GM23338 (cell line): ENCODE results near the gene GSG1L. TPM values are rescaled to one million over a fixed set of nuclear protein-coding genes. Genes with fewer than 3 reads are reported as not detected.

Source experiments
- ATAC-seq: fragments of 200-7000 bp; cut with Tn5 transposase; 3 replicates; pipeline ENCODE4 v1.9.1; 2020
- DNase-seq: peaks from one replicate; pipeline ENCODE4 v3.0.0-alpha.2; 2015; ENCODE audit warnings: low spot score
- H2AFZ ChIP-seq: fragments of 200-600 bp; sonication (generic); 2 replicates; pipeline ENCODE4 v1.8.0; 2016; ENCODE audit warnings: antibody characterized with exemption, mild to moderate bottlenecking, moderate library complexity
- H3F3A ChIP-seq: fragments of 200-600 bp; sonication (generic); replicated peaks from 2 replicates; pipeline ENCODE4 v1.8.0; 2017; ENCODE audit warnings: antibody characterized with exemption, mixed run types, low read depth
- H3K27ac ChIP-seq: fragments of 200-600 bp; sonication (generic); 2 replicates; pipeline ENCODE4 v1.6.1; 2016; ENCODE audit warnings: low read depth
- H3K27me3 ChIP-seq: fragments of 200-600 bp; sonication (generic); 2 replicates; pipeline ENCODE4 v1.8.0; 2016; ENCODE audit warnings: mild to moderate bottlenecking, mixed run types, moderate library complexity; ENCODE audit not compliant: insufficient read depth
- H3K36me3 ChIP-seq: fragments of 200-600 bp; sonication (generic); 2 replicates; pipeline ENCODE4 v1.8.0; 2016; ENCODE audit warnings: mild to moderate bottlenecking; ENCODE audit not compliant: insufficient read depth
- H3K4me1 ChIP-seq: fragments of 200-600 bp; sonication (generic); 2 replicates; pipeline ENCODE4 v1.8.0; 2016; ENCODE audit warnings: mild to moderate bottlenecking, moderate library complexity; ENCODE audit not compliant: insufficient read depth
- H3K4me2 ChIP-seq: fragments of 200-600 bp; sonication (generic); 2 replicates; pipeline ENCODE4 v1.7.1; 2017; ENCODE audit warnings: mixed run types
- H3K4me3 ChIP-seq: fragments of 200-600 bp; sonication (generic); 2 replicates; pipeline ENCODE4 v1.6.1; 2016; ENCODE audit warnings: mixed run types
- H3K79me2 ChIP-seq: fragments of 200-600 bp; sonication (generic); replicated peaks from 2 replicates; pipeline ENCODE4 v1.8.0; 2017; ENCODE audit warnings: mild to moderate bottlenecking; ENCODE audit not compliant: insufficient read depth
- H3K9me2 ChIP-seq: fragments of 200-600 bp; sonication (generic); 2 replicates; pipeline ENCODE4 v1.8.0; 2017; ENCODE audit not compliant: insufficient read depth
- H4K20me1 ChIP-seq: fragments of 200-600 bp; sonication (generic); replicated peaks from 2 replicates; pipeline ENCODE4 v1.8.0; 2017; ENCODE audit warnings: mild to moderate bottlenecking; ENCODE audit not compliant: insufficient read depth
- H3K27ac Mint-ChIP-seq: 2 replicates; pipeline ENCODE4 v1.8.0; 2020; ENCODE audit warnings: inconsistent platforms, mild to moderate bottlenecking, moderate library complexity, mixed read lengths
- H3K27me3 Mint-ChIP-seq: 3 replicates; pipeline ENCODE4 v1.8.0; 2022; ENCODE audit warnings: low read depth, mild to moderate bottlenecking, moderate library complexity, mixed read lengths, inconsistent platforms; ENCODE audit not compliant: insufficient read depth, poor library complexity
- H3K36me3 Mint-ChIP-seq: 3 replicates; pipeline ENCODE4 v1.8.0; 2021; ENCODE audit warnings: low read depth, mild to moderate bottlenecking, inconsistent platforms, moderate library complexity, mixed read lengths
- H3K4me1 Mint-ChIP-seq: 3 replicates; pipeline ENCODE4 v1.8.0; 2020; ENCODE audit warnings: mild to moderate bottlenecking, inconsistent platforms, mixed read lengths
- H3K4me3 Mint-ChIP-seq: 3 replicates; pipeline ENCODE4 v1.8.0; 2021; ENCODE audit warnings: moderate library complexity, mild to moderate bottlenecking, inconsistent platforms, mixed read lengths
- H3K9me3 Mint-ChIP-seq: 3 replicates; pipeline ENCODE4 v1.8.0; 2020; ENCODE audit warnings: moderate library complexity, mild to moderate bottlenecking, inconsistent platforms, mixed read lengths
- CREB1 ChIP-seq: fragments of 250-450 bp; sonication (Bioruptor Pico); IDR thresholded peaks from 2 replicates; pipeline ENCODE4 v1.5.0; 2020; ENCODE audit warnings: low read depth, mild to moderate bottlenecking, moderate library complexity
- EZH2 ChIP-seq: fragments of 200-600 bp; sonication (generic); IDR thresholded peaks from one replicate; pipeline ENCODE4 v1.8.0; 2017; ENCODE audit warnings: antibody characterized with exemption, mild to moderate bottlenecking, low read depth; ENCODE audit not compliant: unreplicated experiment
- EZH2phosphoT487 ChIP-seq: fragments of 200-600 bp; sonication (generic); IDR thresholded peaks from one replicate; pipeline ENCODE4 v1.8.1; 2018; ENCODE audit warnings: antibody characterized with exemption; ENCODE audit not compliant: unreplicated experiment
- JUNB ChIP-seq: IDR thresholded peaks from one replicate; pipeline ENCODE4 v1.6.1; 2016; ENCODE audit warnings: antibody characterized with exemption; ENCODE audit not compliant: unreplicated experiment
- NANOG ChIP-seq: IDR thresholded peaks from 2 replicates; pipeline ENCODE4 v1.6.1; 2016; ENCODE audit warnings: antibody characterized with exemption, borderline replicate concordance
- REST ChIP-seq: IDR thresholded peaks from one replicate; pipeline ENCODE4 v1.6.1; 2018; ENCODE audit warnings: antibody characterized with exemption; ENCODE audit not compliant: unreplicated experiment
- STAT1 ChIP-seq: IDR thresholded peaks from one replicate; pipeline ENCODE4 v1.6.1; 2016; ENCODE audit warnings: antibody characterized with exemption; ENCODE audit not compliant: unreplicated experiment
- polyA plus RNA-seq: library from polyadenylated mRNA; unstranded; fragments of >200 nt; fragmentation: Nextera tagmentation; extraction: Ambion mirVana; gene quantifications from 2 replicates; pipeline ENCODE4 v1.2.1, GENCODE V29; 2016
- total RNA-seq: library from RNA; depleted of rRNA; stranded (reverse); fragments of >200 nt; shearing (Covaris generic); gene quantifications from 2 replicates; pipeline ENCODE4 v1.2.3, GENCODE V29; 2014
- TF ChIP-seq, protein P1 (sequence below), 2 experiments: fragments of 200-600 bp in 1 of 2; sonication (generic) in 1 of 2; conservative IDR thresholded peaks; 2 replicates each; pipeline versions ENCODE4 v1.5.1 to v1.6.1; 2016 to 2017; ENCODE audit warnings: antibody characterized with exemption in 2 of 2, low read depth in 2 of 2, mild to moderate bottlenecking in 2 of 2, moderate library complexity in 1 of 2
- TF ChIP-seq, protein P2 (sequence below): fragments of 250-450 bp; sonication (Bioruptor Pico); IDR thresholded peaks from 2 replicates; pipeline ENCODE4 v1.5.0; 2020; ENCODE audit warnings: mild to moderate bottlenecking, moderate library complexity

GSG1L gene
- total and polyA plus RNA-seq, 2 experiments from 2014 or later, result 0.36 to 0.63 TPM

DNA sequence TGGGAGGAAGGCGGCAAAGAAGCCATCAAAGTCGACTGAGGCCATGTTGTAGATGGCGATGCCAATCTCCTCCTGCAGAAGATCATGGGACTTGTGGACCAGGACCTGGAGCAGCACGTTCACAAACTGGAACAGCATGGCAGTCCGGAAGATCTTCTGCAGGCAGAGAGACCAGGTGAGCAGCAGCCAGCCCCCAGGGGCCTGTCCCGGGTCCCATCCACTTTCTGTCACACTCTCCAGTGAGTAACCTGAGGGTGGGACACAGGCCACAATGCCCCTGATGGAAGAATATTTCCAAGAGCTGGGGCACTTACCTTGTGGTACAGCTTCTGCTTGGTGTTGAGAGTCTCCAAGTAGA lies 38.0 kb upstream of the GSG1L start (continued):
- TF ChIP-seq, protein P1, sequence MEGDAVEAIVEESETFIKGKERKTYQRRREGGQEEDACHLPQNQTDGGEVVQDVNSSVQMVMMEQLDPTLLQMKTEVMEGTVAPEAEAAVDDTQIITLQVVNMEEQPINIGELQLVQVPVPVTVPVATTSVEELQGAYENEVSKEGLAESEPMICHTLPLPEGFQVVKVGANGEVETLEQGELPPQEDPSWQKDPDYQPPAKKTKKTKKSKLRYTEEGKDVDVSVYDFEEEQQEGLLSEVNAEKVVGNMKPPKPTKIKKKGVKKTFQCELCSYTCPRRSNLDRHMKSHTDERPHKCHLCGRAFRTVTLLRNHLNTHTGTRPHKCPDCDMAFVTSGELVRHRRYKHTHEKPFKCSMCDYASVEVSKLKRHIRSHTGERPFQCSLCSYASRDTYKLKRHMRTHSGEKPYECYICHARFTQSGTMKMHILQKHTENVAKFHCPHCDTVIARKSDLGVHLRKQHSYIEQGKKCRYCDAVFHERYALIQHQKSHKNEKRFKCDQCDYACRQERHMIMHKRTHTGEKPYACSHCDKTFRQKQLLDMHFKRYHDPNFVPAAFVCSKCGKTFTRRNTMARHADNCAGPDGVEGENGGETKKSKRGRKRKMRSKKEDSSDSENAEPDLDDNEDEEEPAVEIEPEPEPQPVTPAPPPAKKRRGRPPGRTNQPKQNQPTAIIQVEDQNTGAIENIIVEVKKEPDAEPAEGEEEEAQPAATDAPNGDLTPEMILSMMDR (conservative IDR thresholded peaks at IDR 0.05; ENCODE audit: low read depth in 2 of 2), result no peak
- TF ChIP-seq CREB1 (CRISPR knock-in tag) (no peak), JUNB (no peak), REST (no peak), EZH2 (no peak)

DNA sequence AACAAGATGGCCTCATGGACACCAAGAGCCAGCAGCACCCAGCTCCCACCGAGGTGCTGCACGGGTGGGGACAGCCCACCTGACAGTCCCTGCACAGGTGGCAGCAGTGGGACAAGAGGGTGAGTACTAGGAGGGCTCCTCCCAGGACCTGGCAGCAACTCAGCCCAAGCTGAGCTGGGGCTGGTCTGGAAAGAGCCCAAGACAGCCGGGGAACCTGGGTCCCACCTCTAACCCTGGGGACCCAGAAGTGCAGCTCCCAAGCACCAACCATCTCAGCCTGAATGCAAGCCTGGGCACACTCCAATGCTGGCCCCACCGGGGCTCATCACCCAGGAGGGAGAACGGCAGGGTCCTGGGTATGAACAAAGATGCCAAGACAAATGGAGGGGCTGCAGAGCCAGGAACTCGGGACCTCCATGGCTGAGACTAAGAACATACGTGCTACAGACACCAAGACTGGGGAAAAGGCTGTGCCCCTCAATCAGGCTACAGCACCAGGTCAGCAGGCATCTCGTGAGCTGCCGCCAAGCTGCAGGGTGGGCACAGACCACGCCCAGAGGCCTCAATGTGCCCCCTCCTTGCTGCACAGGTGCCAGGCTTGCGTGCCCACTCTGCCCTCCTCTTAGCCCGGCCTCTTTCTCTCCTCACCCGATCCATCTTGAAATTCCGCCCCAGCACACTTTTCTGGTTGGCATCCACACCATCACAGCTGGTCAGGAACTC lies 37.5 kb upstream of the GSG1L start:
- peaks cover 80% of the 10 kb centered on the region for H3K36me3 Mint-ChIP-seq
- no peaks in the 10 kb centered on the region for H3K4me1 Mint-ChIP-seq

More for the DNA sequence above, 37.5 kb upstream of the GSG1L start:
- peaks cover 11% of the 10 kb centered on the region for H3K27me3 Mint-ChIP-seq
- Histone ChIP-seq H3K4me2 (no peak overlapping the region), H3K4me1 (no peaks in the 10 kb centered on the region), H2AFZ (no peak overlapping the region), H3K4me3 (no peak overlapping the region), H3K36me3 (peaks cover 26% of the 10 kb centered on the region), H3K79me2 (no peaks in the 10 kb centered on the region), H3K9me2 (no peaks in the 10 kb centered on the region), H3K27me3 (no peaks in the 10 kb centered on the region), H3K27ac (no peak overlapping the region), H4K20me1 (peaks cover 11% of the 10 kb centered on the region; the same call in 1 of the 2 replicates), H3F3A (no peaks in the 10 kb centered on the region)
- H3K9me3 Mint-ChIP-seq, result no peaks in the 10 kb centered on the region
- H3K27ac Mint-ChIP-seq, result no peak overlapping the region
- ATAC-seq (no peak), DNase-seq (no peak)
- no peak overlapping the region for H3K4me3 Mint-ChIP-seq
- TF ChIP-seq JUNB (no peak), EZH2phosphoT487 (no peak), STAT1 (no peak), NANOG (no peak)
- TF ChIP-seq, protein P2, sequence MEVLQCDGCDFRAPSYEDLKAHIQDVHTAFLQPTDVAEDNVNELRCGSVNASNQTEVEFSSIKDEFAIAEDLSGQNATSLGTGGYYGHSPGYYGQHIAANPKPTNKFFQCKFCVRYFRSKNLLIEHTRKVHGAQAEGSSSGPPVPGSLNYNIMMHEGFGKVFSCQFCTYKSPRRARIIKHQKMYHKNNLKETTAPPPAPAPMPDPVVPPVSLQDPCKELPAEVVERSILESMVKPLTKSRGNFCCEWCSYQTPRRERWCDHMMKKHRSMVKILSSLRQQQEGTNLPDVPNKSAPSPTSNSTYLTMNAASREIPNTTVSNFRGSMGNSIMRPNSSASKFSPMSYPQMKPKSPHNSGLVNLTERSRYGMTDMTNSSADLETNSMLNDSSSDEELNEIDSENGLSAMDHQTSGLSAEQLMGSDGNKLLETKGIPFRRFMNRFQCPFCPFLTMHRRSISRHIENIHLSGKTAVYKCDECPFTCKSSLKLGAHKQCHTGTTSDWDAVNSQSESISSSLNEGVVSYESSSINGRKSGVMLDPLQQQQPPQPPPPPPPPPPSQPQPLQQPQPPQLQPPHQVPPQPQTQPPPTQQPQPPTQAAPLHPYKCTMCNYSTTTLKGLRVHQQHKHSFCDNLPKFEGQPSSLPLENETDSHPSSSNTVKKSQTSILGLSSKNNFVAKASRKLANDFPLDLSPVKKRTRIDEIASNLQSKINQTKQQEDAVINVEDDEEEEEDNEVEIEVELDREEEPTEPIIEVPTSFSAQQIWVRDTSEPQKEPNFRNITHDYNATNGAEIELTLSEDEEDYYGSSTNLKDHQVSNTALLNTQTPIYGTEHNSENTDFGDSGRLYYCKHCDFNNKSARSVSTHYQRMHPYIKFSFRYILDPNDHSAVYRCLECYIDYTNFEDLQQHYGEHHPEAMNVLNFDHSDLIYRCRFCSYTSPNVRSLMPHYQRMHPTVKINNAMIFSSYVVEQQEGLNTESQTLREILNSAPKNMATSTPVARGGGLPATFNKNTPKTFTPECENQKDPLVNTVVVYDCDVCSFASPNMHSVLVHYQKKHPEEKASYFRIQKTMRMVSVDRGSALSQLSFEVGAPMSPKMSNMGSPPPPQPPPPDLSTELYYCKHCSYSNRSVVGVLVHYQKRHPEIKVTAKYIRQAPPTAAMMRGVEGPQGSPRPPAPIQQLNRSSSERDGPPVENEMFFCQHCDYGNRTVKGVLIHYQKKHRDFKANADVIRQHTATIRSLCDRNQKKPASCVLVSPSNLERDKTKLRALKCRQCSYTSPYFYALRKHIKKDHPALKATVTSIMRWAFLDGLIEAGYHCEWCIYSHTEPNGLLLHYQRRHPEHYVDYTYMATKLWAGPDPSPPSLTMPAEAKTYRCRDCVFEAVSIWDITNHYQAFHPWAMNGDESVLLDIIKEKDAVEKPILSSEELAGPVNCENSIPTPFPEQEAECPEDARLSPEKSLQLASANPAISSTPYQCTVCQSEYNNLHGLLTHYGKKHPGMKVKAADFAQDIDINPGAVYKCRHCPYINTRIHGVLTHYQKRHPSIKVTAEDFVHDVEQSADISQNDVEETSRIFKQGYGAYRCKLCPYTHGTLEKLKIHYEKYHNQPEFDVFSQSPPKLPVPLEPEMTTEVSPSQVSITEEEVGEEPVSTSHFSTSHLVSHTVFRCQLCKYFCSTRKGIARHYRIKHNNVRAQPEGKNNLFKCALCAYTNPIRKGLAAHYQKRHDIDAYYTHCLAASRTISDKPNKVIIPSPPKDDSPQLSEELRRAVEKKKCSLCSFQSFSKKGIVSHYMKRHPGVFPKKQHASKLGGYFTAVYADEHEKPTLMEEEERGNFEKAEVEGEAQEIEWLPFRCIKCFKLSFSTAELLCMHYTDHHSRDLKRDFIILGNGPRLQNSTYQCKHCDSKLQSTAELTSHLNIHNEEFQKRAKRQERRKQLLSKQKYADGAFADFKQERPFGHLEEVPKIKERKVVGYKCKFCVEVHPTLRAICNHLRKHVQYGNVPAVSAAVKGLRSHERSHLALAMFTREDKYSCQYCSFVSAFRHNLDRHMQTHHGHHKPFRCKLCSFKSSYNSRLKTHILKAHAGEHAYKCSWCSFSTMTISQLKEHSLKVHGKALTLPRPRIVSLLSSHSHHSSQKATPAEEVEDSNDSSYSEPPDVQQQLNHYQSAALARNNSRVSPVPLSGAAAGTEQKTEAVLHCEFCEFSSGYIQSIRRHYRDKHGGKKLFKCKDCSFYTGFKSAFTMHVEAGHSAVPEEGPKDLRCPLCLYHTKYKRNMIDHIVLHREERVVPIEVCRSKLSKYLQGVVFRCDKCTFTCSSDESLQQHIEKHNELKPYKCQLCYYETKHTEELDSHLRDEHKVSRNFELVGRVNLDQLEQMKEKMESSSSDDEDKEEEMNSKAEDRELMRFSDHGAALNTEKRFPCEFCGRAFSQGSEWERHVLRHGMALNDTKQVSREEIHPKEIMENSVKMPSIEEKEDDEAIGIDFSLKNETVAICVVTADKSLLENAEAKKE (CRISPR knock-in tag), result no peak
